ENCODE measurements around the gene TMEM138.

TMEM138 gene

DNA sequence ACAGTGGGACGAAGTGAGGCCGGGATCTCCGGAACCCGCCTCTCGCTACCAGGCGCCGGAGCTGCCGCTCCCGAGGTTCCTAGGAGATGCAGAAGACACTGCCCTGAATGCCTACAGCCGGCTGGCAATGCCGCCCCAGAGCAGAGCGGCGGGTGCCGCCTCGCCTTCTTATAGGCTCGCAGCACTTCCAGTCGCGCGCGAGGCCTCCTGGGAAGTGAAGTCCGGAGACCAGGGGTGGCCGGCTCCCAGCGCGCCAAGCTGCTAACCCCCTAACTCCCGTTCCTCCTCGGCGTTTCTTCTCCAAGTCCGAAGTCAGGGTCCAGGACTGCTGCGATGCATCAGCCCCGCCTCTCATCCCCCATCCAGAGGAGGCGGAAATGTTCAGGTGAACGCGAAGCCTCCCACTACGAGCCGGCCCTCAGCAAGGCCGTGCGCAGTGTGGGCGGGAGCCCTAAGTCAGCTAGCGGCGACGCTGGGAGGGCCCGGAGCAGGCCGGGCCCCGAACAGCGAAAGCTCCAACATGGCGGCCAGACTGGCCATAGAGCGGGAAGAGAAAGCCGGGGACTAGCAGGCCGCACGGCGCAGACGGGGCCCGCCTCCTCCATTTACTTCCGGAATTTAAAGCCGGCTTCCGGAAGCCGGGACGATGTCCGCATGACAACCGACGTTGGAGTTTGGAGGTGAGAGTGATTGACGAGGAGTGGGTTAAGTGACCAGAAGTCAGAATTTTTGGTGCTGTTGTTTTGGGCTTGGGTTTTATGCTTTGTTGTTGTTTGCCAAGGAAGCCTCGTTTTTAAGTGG is at the start of gene TMEM138, which contains the start of gene CYB561A3:
Gene TMEM138, plus strand, starts transcription at position 634 of the 801 bp plus-strand sequence. CDS start 2,017 bp downstream, outside the sequence.
Gene CYB561A3, minus strand, starts transcription at position 142 of the 801 bp plus-strand sequence. CDS start 5,169 bp downstream, outside the sequence.
- DNase-seq = peak; percentile 98

DNA sequence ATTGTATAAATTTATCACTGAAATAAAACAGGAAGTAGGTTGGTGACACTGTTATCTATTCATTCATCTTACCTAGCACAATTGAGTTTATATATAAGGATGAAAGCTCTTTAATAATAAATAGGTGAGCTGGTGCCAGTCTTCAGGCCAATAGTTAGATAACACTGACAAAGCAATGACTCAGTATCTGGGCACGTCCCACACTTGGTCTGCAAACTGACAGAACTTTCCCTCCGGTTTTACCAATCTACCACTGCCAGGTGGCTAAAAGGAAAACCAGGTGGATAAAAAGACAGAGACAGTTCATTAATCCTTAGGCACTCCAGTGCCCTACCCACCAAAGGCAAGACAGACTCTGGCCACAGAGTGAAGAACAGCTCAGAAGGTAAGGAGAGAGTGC is 46.9 kb upstream of the TMEM138 start:
- no peak for DNase-seq

GRCh38 chr11:61325649-61326414 is 36.3 kb upstream of the TMEM138 start:
- no peak for DNase-seq

- DNase-seq = no peak
Measured at GRCh38 chr11:61327669-61328071, 34.5 kb upstream of the TMEM138 start.

DNA sequence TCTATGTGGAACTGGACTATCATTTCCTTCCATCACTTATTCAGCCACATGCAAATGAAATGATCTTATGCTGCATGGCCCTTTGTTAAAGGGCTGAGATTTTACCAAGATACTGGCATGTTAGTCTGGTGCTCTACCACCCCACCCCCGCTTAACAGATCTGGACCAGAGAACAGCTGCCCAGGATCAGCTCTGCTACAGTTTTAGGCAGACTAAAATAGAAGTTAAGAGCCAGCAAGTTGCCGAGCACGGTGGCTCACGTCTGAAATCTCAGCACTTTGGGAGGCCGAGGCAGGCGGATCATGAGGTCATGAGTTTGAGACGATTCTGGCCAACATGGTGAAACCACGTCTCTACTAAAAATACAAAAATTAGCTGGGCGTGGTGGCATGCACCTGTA is 33.8 kb upstream of the TMEM138 start:
- DNase-seq = no peak

DNA sequence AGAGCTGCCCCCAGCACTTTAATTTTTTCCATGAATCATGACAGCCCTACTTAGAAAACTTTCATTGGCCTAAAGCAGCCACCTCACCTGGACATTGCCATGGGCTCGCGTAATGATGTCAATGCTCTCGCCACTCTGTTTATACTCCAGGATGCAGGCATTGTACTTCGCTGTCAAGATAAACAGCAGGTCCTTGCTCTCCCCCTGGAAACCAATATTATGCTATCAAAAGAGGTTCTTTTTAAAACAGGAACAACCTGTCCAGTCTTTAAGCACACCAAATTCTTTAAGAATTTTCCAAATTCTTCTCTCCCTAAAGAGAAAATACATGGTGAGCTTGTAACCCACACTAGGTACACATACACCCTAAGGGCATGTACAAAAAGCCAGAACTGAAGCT is 32.3 kb upstream of the TMEM138 start:
- no peak for DNase-seq

DNA sequence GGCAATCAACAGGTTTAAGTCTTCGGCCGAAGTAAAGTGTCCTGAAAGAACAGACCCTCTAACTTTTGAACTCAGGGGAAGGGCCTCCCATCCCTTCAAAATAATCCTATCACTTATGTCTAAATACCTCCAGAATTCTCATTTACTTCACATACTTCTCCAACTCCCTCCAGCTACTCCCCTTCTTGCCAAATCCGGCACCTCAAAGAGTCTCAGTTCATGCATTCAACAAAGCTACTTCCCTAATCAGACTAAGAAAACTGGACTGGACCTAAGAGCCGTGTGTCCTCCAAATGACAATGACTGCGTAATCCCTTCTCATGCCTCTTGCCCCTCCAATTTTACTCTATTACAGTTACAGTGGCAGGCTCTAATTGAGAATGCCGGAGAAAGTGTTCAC is 30.5 kb upstream of the TMEM138 start:
- no peak for DNase-seq

GRCh38 chr11:61332281-61332796 is 29.8 kb upstream of the TMEM138 start:
- no peak for DNase-seq

GRCh38 chr11:61332797-61333549 is 29.2 kb upstream of the TMEM138 start, which contains the start of the genes DDB1 and TKFC:
Gene DDB1, minus strand, starts transcription at chr11:61333105. Its CDS starts 137 bp downstream, at chr11:61332968.
Gene TKFC, plus strand, starts transcription at chr11:61333228. Its CDS starts 1,501 bp downstream, at chr11:61334729.
- DNase-seq = peak; percentile 92

GRCh38 chr11:61333550-61334433 is 28.4 kb upstream of the TMEM138 start:
- no peak for DNase-seq

- DNase-seq = no peak
Measured at GRCh38 chr11:61334434-61335354, 27.5 kb upstream of the TMEM138 start.

GRCh38 chr11:61335355-61335710 is 26.8 kb upstream of the TMEM138 start:
- DNase-seq = no peak

- peak; percentile 80 for DNase-seq
Measured at GRCh38 chr11:61336171-61336935, 25.8 kb upstream of the TMEM138 start.

DNA sequence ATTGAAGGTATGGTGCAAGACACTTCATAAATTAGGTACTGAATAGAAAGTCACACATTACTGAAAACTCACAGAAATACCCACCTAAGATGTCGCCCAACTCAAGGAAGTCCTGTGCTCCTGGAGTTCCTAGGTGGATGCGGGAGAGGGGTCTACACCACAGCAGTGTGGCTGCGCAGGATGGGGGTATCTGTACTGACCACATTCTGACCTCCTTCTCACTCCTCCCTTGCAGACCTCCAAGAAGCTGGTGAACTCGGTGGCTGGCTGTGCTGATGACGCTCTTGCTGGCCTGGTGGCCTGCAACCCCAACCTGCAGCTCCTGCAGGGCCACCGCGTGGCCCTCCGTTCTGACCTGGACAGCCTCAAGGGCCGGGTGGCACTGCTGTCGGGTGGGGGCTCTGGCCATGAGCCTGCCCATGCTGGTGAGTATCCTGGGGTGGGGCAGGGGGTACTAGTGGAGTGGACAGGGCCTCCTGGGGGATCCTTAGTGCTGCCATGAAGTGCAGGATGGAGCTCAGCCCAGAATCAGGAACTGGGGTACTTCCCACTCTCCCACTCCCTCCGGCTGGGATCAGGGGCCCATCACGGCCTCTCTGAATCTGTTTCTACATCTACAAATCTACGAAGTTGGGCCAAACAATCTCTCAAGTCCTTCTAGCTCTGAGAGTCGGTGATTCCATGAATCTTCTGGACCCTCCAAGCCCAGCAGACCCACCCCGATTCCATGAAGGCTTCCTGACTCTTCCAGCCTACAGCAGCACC is 24.3 kb upstream of the TMEM138 start:
- no peak for DNase-seq

- DNase-seq = no peak
Measured at GRCh38 chr11:61338783-61339489, 23.2 kb upstream of the TMEM138 start.

- DNase-seq = no peak
Measured at GRCh38 chr11:61339490-61339878, 22.7 kb upstream of the TMEM138 start.

GRCh38 chr11:61340979-61341378 is 21.2 kb upstream of the TMEM138 start:
- no peak for DNase-seq

GRCh38 chr11:61341706-61342105 is 20.5 kb upstream of the TMEM138 start:
- DNase-seq = no peak
